ENCODE data around the gene TMEM156. TPM values are rescaled to one million over a fixed set of nuclear protein-coding genes. Genes with fewer than 3 reads are reported as not detected.

The TMEM156 gene, protein sequence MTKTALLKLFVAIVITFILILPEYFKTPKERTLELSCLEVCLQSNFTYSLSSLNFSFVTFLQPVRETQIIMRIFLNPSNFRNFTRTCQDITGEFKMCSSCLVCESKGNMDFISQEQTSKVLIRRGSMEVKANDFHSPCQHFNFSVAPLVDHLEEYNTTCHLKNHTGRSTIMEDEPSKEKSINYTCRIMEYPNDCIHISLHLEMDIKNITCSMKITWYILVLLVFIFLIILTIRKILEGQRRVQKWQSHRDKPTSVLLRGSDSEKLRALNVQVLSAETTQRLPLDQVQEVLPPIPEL
- total RNA-seq (2014; rRNA removed; shearing (Covaris generic)), result not detected in 2 replicates

DNA sequence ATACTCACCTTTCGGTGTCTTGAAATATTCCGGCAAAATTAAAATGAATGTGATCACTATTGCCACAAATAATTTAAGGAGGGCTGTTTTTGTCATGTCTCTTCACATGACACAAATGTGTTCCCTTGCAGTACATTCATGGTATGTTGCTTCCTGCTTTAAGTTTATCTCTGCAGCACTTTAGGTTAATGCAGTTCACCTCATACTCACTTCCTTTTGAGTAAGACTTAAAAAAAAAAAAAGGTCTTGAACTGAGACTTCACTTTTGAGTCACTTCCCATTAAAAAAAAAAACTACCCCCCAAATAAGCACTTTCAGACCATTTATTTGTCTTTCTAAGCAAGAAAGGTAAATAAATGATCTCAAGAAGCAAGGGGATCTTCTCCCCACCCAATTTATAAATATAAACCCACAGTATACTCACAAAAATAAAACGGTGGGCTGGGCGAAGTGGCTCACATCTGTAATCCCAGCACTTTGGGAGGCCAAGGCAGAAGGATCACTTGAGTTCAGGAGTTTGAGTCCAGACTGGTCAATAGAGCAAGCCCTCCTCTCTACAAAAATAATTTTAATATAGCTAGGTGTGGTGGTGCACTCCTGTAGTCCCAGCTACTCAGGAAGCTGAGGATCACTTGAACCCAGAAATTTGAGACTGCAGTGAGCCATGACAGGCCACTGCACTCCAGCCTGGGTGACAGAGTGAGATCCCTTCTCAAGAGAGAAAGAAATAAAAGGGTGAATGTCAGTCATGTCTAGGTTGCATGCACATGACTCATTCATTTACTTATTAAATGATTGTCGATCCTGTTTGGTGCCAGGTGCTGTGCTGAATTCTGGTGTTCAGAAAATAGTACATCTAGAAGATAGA lies at the start of gene TMEM156:
Gene TMEM156 (minus strand): TSS at position 192 of the 868 bp plus-strand sequence. CDS start 96 bp downstream, at position 96.
- no peak for DNase-seq
- Histone ChIP-seq H3K4me3 (ENCODE audit: insufficient read depth, low read depth, low read length) (no peak within 1 kb of the TSS), H3K36me3 (replicated peaks; ENCODE audit: control insufficient read depth, insufficient read depth, low read length) (no peaks in the 10 kb centered on the region), H3K27me3 (ENCODE audit: control insufficient read depth, insufficient read depth, low read length) (no peaks in the 10 kb centered on the region)

DNA sequence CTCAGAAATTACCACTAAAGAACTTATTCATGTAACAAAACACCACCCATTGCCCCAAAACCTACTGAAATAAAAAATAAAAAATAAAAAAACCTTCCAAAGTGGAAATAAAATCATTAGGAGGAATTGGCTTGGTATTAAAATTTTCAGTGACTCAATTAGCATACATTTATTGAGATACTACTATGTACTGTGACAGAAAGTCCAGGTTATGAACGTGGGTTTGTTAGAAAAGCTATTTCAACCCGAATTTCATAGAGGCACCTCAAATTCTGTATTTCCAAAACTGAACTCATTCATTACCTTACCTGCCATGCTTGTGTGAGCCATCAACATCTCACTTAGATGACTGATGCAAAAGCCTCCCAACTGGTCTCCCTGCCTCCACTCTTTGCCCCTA lies 46.6 kb upstream of the TMEM156 start:
- H3K27me3 ChIP-seq (ENCODE audit: control insufficient read depth, insufficient read depth, low read length), result no peaks in the 10 kb centered on the region
- no peak for DNase-seq
- H3K4me3 ChIP-seq (ENCODE audit: insufficient read depth, low read depth, low read length), result no peak overlapping the region
- H3K36me3 ChIP-seq (replicated peaks; ENCODE audit: control insufficient read depth, insufficient read depth, low read length), result no peaks in the 10 kb centered on the region

DNA sequence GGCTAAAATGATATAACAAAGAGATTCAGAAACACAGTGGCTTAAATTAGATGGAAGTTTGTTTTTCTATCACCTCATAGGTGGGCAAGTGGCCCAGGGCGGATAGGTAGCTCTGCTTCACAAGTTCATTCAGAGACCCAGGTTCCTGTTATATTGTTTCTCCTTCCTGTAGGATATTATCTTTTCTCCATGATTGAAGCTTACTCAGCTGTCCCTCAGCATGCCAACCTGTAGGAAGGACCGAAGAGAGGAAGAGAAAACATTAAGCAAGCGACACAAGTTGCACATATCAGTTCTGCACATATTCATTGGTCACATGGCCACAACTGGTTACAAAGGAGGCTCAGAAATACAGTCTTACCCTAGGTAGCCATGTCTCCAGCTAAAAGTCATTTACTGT lies 36.7 kb upstream of the TMEM156 start:
- Histone ChIP-seq H3K27me3 (ENCODE audit: control insufficient read depth, insufficient read depth, low read length) (no peaks in the 10 kb centered on the region), H3K36me3 (replicated peaks; ENCODE audit: control insufficient read depth, insufficient read depth, low read length) (no peaks in the 10 kb centered on the region), H3K4me3 (ENCODE audit: insufficient read depth, low read depth, low read length) (no peak overlapping the region)
- DNase-seq, result no peak

DNA sequence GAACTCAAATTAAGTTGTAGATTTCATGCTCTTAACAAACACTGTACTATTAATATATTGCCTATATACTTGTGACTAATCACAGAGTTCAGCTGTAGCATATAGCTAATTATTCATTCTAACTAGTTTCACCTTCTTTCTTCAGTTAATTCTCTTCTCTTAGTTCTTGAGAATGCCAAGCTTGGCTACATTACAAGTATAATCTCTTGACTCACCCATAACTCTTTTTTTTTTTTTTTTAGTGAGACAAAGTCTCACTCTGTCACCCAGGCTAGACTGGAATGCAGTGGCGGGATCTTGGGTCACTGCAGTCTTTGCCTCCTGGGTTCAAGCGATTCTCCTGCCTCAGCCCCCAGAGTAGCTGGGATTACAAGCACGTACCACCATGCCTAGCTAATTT lies 35.2 kb upstream of the TMEM156 start:
- DNase-seq, result no peak
- no peaks in the 10 kb centered on the region for H3K27me3 ChIP-seq (ENCODE audit: control insufficient read depth, insufficient read depth, low read length)
- H3K36me3 ChIP-seq (replicated peaks; ENCODE audit: control insufficient read depth, insufficient read depth, low read length), result no peaks in the 10 kb centered on the region
- no peak overlapping the region for H3K4me3 ChIP-seq (ENCODE audit: insufficient read depth, low read depth, low read length)

DNA sequence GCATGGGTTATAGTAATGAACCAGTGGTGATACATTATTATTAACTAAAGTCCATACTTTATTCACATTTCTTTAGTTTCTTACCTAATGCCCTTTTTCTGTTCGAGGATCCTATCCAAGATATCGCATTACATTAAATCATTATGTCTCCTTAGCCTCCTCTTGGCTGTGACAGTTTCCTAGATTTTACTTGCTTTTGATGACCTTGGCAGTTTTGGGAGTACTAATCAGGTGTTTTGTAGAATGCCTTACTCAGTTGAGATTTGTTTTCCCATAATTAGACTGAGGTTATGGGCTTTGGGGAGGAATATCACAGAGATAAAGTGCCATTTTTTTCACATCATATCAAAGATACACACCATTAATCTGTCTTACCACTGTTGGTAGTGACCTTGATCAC lies 34.8 kb upstream of the TMEM156 start:
- Histone ChIP-seq H3K4me3 (ENCODE audit: insufficient read depth, low read depth, low read length) (no peak overlapping the region), H3K27me3 (ENCODE audit: control insufficient read depth, insufficient read depth, low read length) (no peaks in the 10 kb centered on the region), H3K36me3 (replicated peaks; ENCODE audit: control insufficient read depth, insufficient read depth, low read length) (no peaks in the 10 kb centered on the region)
- no peak for DNase-seq

DNA sequence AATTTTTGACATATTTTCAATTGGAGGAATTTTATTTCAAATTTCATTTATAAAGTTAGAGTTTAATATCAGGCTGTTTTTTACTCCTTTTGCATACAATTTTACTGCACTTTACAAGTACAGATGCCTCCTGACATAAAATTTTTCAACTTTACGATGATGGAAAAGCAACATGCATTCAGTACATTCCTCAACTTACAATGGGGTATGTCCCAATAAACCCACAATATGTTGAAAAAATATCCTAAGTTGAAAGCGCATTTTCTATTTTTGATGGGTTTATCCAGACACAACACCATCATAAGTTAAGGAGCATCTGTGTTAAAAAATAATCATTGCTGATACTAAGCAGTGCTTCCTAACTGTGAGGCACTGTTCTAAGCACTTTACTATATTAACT lies 34.2 kb upstream of the TMEM156 start:
- Histone ChIP-seq H3K36me3 (replicated peaks; ENCODE audit: control insufficient read depth, insufficient read depth, low read length) (no peaks in the 10 kb centered on the region), H3K4me3 (ENCODE audit: insufficient read depth, low read depth, low read length) (no peak overlapping the region), H3K27me3 (ENCODE audit: control insufficient read depth, insufficient read depth, low read length) (no peaks in the 10 kb centered on the region)
- no peak for DNase-seq

DNA sequence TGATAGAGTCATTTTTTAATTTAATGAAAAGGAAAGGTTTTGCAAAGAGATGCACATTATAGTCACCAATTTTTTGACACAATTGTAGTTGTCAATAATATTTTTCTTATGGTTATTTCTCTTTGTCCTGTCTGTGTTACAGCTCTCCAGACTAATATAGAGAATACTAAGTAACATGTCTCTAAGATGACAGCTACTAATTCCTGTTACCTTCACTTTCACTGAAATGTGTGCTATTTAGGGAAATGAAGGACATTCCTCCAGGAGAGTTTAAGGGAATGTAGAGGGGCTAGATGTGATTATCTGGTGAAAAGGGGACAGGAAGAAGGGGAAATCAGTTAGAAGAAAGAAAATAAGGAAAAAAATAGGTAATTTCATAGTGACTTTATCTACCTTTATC lies 31.2 kb upstream of the TMEM156 start:
- no peak for DNase-seq
- H3K4me3 ChIP-seq (ENCODE audit: insufficient read depth, low read depth, low read length), result no peak overlapping the region
- H3K36me3 ChIP-seq (replicated peaks; ENCODE audit: control insufficient read depth, insufficient read depth, low read length), result no peaks in the 10 kb centered on the region
- no peaks in the 10 kb centered on the region for H3K27me3 ChIP-seq (ENCODE audit: control insufficient read depth, insufficient read depth, low read length)

DNA sequence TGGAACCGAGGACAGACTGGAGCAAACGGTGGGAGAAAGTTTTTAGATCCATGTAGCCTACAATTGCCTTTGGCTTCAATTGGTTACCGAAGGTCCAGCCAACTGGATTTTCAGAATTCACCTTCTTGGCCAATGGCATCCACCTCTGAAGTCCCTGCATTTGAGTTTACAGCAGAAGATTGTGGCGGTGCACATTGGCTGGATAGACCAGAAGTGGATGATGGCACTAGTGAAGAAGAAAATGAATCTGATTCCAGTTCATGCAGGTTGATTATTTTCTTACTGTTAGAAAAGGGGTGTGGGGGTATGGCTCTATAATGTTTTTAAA lies 30.5 kb upstream of the TMEM156 start:
- Histone ChIP-seq H3K4me3 (ENCODE audit: insufficient read depth, low read depth, low read length) (no peak overlapping the region), H3K27me3 (ENCODE audit: control insufficient read depth, insufficient read depth, low read length) (no peaks in the 10 kb centered on the region), H3K36me3 (replicated peaks; ENCODE audit: control insufficient read depth, insufficient read depth, low read length) (no peaks in the 10 kb centered on the region)
- DNase-seq, result no peak

DNA sequence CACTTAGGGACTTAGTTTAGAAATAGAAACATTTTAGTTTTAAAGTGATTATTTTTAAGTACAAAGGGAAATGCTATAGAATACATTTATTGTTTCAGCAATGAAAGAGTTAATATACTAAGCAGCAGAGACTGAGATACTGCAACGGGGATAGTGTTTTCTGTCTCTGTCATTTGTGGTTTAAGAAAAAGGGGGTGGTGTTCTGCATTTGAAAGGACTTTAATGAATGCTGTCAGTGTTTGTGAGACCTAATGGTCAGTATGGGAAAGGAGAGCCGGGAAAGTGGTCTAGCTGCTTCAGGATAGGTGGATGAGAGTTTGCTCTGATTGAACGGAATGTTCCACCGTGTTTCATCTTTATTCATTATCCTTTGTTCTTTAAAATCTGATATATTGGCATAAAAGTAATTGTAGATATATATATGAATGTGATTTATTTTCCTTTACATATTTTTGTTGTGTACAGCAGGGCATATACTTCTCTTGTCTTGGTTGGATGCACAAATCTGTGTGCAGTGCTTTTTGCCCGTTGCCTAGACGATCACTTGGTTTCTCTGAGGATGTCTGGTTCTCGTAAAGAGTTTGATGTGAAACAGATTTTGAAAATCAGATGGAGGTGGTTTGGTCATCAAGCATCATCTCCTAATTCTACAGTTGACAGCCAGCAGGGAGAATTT lies 30.0 kb upstream of the TMEM156 start, which contains the start of gene KLHL5:
Gene KLHL5 (plus strand): TSS at position 139 of the 676 bp plus-strand sequence. CDS start 421 bp downstream, at position 560.
- DNase-seq, result peak; percentile 29
- Histone ChIP-seq H3K36me3 (replicated peaks; ENCODE audit: control insufficient read depth, insufficient read depth, low read length) (no peaks in the 10 kb centered on the region), H3K4me3 (ENCODE audit: insufficient read depth, low read depth, low read length) (no peak within 1 kb of the TSS), H3K27me3 (ENCODE audit: control insufficient read depth, insufficient read depth, low read length) (no peaks in the 10 kb centered on the region)

DNA sequence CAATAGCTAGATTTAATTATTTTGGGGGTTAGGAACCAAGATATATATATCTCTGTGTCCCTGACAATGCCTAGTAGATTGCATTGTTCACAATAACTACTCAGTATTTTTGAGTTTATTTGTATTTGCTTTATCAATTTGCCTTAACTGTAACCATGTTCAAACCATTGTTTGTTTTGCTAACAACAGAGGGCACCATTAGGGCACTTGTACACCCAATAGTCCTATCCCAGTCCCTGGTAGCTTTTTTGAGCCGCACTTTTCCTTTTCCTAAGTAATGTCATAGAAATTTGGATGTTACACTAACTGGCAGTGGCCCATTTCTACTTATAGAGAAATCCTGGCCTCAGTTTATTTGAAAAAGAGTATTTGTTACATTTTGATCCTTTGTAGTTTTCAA lies 29.2 kb upstream of the TMEM156 start:
- no peaks in the 10 kb centered on the region for H3K36me3 ChIP-seq (replicated peaks; ENCODE audit: control insufficient read depth, insufficient read depth, low read length)
- H3K4me3 ChIP-seq (ENCODE audit: insufficient read depth, low read depth, low read length), result no peak overlapping the region
- no peaks in the 10 kb centered on the region for H3K27me3 ChIP-seq (ENCODE audit: control insufficient read depth, insufficient read depth, low read length)
- no peak for DNase-seq

DNA sequence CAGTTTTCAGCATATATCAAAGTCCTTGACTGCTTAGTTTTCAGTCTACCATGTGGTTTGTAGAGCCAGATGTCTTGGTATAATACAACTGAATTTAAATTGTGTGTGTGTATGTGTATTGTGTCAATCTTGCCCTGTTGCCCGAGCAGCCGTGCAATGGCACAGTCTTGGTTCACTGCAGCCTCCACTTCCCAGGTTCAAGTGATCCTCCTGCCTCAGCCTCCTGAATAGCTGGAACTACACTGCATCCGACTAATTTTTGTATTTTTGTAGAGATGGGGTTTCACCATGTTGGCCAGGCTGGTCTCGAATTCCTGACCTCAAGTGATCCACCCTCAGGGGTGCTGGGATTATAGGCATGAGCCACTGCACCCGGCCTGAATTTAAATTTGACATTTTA lies 23.8 kb upstream of the TMEM156 start:
- Histone ChIP-seq H3K4me3 (ENCODE audit: insufficient read depth, low read depth, low read length) (no peak overlapping the region), H3K36me3 (replicated peaks; ENCODE audit: control insufficient read depth, insufficient read depth, low read length) (no peaks in the 10 kb centered on the region), H3K27me3 (ENCODE audit: control insufficient read depth, insufficient read depth, low read length) (no peaks in the 10 kb centered on the region)
- no peak for DNase-seq

DNA sequence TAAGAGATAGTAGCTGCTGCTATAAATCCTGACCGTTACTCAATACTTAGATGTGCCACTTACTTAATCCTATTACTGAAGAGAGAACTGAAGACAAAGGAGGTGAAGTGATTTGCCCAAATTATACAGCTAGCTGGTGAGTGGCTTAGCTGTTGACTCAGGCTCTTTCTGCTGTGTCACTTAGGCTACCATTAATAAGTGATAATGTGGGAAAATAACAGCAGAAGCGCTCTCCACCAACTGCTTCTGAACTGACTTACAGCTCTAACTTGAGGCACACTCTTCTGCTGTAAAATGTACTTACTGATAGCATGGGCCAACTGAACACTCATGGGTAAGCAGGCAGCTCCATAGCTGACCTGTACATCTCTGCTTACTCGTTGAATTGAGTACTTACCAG lies 22.3 kb upstream of the TMEM156 start:
- no peak overlapping the region for H3K4me3 ChIP-seq (ENCODE audit: insufficient read depth, low read depth, low read length)
- no peaks in the 10 kb centered on the region for H3K27me3 ChIP-seq (ENCODE audit: control insufficient read depth, insufficient read depth, low read length)
- H3K36me3 ChIP-seq (replicated peaks; ENCODE audit: control insufficient read depth, insufficient read depth, low read length), result no peaks in the 10 kb centered on the region
- no peak for DNase-seq

DNA sequence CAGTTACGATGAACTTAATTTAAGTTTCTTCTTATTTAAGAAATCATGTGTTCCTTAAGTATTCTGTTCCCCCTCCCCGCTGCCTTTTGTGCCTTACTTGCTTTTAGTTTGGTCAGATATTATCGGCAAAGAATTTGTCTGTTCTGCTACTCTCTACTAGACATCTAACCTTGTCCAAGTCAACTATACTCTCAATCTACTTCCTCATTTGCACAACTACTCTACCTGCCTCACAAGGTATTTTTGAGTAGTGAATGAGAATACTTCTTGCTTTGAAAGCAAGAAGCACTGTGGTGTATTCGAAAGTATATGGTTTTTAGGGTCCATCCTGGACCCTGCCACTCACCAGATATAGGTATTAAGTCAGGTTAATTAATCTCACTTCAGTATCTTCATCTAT lies 21.8 kb upstream of the TMEM156 start:
- no peak for DNase-seq
- Histone ChIP-seq H3K36me3 (replicated peaks; ENCODE audit: control insufficient read depth, insufficient read depth, low read length) (no peaks in the 10 kb centered on the region), H3K4me3 (ENCODE audit: insufficient read depth, low read depth, low read length) (no peak overlapping the region), H3K27me3 (ENCODE audit: control insufficient read depth, insufficient read depth, low read length) (no peaks in the 10 kb centered on the region)

DNA sequence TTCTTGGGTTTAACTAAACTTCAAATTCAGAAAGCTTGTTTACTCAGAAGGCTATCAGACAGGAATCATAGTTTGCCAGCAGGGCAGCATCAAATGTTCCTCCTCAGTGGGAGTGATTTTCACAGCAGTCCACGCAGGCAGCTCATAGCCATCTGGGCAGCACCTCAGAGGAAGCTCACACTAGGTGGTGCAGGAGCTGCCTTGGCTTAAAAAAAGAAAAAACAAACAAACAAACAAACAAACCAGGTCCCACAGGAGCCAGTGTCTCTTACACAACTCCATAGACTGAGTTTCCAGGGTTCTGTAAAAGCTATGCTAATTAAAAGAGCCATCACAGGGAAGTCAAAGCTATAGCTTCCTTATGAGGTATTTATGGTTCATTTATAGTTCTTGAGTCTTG lies 19.3 kb upstream of the TMEM156 start:
- no peak for DNase-seq
- H3K27me3 ChIP-seq (ENCODE audit: control insufficient read depth, insufficient read depth, low read length), result no peaks in the 10 kb centered on the region

DNA sequence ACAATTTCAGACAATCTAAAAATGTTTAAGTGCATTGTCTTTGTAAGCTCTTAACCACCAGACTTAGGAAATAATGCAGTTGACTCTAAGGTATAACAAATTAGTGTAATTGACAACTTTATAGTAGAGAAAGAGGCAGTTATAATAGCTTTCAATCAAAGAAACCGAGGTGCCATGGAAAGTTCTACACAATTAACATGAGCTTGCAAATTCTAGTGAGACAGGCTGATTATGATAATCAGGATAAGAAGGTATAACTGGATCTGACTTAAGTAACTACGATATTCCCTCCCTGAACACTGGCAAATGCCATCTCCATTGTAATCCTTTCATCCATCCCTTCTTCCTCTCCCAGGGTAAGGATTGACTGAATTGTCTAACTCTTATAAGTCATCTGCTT lies 18.4 kb upstream of the TMEM156 start:
- DNase-seq, result no peak
- H3K4me3 ChIP-seq (ENCODE audit: insufficient read depth, low read depth, low read length), result no peak overlapping the region
- H3K27me3 ChIP-seq (ENCODE audit: control insufficient read depth, insufficient read depth, low read length), result no peaks in the 10 kb centered on the region
- H3K36me3 ChIP-seq (replicated peaks; ENCODE audit: control insufficient read depth, insufficient read depth, low read length), result no peaks in the 10 kb centered on the region

More for the DNA sequence above, 19.3 kb upstream of the TMEM156 start:
- Histone ChIP-seq H3K4me3 (ENCODE audit: insufficient read depth, low read depth, low read length) (no peak overlapping the region), H3K36me3 (replicated peaks; ENCODE audit: control insufficient read depth, insufficient read depth, low read length) (no peaks in the 10 kb centered on the region)

All from H7 (cell line).